ENCODE data around the gene RPS25.

GRCh38 chr11:119014209-119014924, 3.8 kb downstream of the RPS25 start:
- TF ChIP-seq TAF1 (conservative IDR thresholded peaks at IDR 0.05) (no peak), CTCF (IDR thresholded peaks at IDR 0.05; ENCODE audit: low read depth, low read length, missing input control) (no peak), REST (IDR thresholded peaks at IDR 0.05) (no peak), RAD21 (IDR thresholded peaks at IDR 0.05) (no peak), ZBTB33 (IDR thresholded peaks at IDR 0.05) (no peak), JUND (IDR thresholded peaks at IDR 0.05) (no peak), GABPA (IDR thresholded peaks at IDR 0.05 in 1 of 2, conservative IDR thresholded peaks at IDR 0.05 in 1 of 2) (no peak), SP1 (IDR thresholded peaks at IDR 0.05) (no peak), YY1 (IDR thresholded peaks at IDR 0.05) (no peak), EGR1 (IDR thresholded peaks at IDR 0.05; ENCODE audit: low read depth in 2 of 2) (no peak), MAX (IDR thresholded peaks at IDR 0.05) (no peak), HNF4G (IDR thresholded peaks at IDR 0.05) (no peak), RXRA (IDR thresholded peaks at IDR 0.05) (no peak), HNF4A (conservative IDR thresholded peaks at IDR 0.05) (no peak)
